ENCODE measurements around the gene PLEKHH1.

PLEKHH1 gene

GRCh38 chr14:67630186-67630585 is 97.1 kb downstream of the PLEKHH1 start:
- no peak for DNase-seq (ENCODE audit: low spot score)

GRCh38 chr14:67630938-67631337 is 97.8 kb downstream of the PLEKHH1 start:
- no peak for DNase-seq (ENCODE audit: low spot score)

DNA sequence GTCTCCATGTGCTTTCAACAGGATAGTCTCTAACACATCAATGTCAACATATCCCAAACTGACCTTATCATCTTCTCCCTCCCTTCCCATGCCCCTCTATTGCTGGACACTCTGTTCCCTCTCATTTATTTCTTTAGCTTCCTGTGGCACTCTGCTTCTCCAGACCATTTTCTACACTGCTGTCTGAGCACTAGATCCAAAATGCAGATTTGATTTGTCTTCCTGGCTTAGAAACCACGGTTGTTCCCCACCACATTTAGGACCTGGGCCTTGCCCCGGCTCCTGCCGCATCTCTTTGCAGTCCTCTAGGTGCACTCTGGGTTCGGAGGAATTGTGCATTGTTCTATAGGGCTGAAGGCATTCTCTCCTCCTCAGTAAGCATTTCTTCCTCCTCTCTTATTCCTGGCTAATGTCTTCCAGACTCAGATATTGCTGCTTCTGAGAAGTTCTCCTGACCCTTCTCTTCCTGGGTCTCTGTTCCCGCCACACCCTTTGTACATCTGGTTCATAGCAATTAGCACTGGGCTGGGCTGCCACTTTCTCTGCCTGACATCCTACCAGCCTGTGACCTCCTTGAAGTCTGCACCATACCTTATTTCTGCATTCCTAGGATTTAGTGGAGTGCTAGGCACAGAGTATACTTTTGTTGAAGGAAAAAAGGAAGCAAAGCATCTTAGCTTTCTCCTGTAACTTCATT is 100.5 kb downstream of the PLEKHH1 start:
- no peak for DNase-seq (ENCODE audit: low spot score)

DNA sequence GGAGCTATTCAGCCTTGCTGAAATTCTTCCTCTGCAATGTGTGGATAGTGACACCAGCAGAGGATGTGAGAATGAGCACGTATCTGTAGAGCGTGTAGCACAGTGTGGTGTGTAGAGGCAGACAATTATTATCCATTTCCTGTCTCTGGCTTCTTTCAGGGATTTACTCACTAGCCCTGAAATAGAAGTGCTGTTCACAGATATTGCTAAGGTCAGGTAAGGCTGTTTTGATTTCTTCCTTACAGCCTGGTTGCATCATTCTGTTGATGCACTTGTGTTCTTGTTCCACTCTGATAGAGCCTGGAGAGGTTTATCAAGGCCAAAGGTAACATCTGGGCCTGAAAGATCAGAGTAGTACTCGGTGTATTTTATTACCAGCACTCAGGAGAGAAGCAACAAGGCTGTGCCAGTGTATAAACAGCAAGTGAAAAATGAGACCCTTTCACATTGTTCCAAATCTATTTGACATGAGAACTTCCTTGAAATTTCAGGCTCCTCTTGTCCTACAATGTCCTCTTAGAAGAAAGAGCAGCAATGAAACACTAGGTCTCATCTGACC is 103.3 kb downstream of the PLEKHH1 start:
- peak; percentile 23 for DNase-seq (ENCODE audit: low spot score)

GRCh38 chr14:67638642-67639041 is 105.6 kb downstream of the PLEKHH1 start:
- DNase-seq (ENCODE audit: low spot score): no peak

Data from GM03348 (cell line).